Measurements from ENCODE around the gene TGFBR1.

Gene TGFBR1

DNA sequence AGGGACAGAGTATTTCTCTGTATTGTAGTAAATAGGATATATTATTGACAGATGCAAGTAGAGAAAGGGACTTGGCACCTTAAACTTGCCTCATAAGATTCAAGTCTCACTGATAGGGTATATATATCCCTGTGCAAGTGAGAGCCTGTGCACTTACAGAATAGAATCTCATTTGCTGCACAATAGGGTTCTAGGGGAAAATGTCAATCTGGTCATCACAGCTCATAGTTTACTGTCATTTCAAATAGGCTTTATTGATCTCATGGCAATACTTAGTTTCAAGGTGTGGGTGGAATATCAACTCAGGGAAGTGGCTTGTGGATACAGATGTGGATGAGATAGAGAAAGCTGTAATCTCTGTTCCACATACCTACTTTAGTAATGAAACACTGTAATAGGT lies 42.3 kb downstream of the TGFBR1 start:
- Histone ChIP-seq H2AFZ (ENCODE audit: low read length) (no peak overlapping the region), H3K36me3 (replicated peaks; ENCODE audit: insufficient read depth, low read length) (no peaks in the 10 kb centered on the region; the same call in 1 of the 2 replicates)
- TF ChIP-seq EZH2phosphoT487 (IDR thresholded peaks at IDR 0.05; ENCODE audit: low read length), result no peak
- TF ChIP-seq, protein P1, sequence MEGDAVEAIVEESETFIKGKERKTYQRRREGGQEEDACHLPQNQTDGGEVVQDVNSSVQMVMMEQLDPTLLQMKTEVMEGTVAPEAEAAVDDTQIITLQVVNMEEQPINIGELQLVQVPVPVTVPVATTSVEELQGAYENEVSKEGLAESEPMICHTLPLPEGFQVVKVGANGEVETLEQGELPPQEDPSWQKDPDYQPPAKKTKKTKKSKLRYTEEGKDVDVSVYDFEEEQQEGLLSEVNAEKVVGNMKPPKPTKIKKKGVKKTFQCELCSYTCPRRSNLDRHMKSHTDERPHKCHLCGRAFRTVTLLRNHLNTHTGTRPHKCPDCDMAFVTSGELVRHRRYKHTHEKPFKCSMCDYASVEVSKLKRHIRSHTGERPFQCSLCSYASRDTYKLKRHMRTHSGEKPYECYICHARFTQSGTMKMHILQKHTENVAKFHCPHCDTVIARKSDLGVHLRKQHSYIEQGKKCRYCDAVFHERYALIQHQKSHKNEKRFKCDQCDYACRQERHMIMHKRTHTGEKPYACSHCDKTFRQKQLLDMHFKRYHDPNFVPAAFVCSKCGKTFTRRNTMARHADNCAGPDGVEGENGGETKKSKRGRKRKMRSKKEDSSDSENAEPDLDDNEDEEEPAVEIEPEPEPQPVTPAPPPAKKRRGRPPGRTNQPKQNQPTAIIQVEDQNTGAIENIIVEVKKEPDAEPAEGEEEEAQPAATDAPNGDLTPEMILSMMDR (IDR thresholded peaks at IDR 0.05; ENCODE audit: low read length), result no peak
- TF ChIP-seq EZH2 (optimal IDR thresholded peaks at IDR 0.05; ENCODE audit: low read depth, low read length), result no peak

DNA sequence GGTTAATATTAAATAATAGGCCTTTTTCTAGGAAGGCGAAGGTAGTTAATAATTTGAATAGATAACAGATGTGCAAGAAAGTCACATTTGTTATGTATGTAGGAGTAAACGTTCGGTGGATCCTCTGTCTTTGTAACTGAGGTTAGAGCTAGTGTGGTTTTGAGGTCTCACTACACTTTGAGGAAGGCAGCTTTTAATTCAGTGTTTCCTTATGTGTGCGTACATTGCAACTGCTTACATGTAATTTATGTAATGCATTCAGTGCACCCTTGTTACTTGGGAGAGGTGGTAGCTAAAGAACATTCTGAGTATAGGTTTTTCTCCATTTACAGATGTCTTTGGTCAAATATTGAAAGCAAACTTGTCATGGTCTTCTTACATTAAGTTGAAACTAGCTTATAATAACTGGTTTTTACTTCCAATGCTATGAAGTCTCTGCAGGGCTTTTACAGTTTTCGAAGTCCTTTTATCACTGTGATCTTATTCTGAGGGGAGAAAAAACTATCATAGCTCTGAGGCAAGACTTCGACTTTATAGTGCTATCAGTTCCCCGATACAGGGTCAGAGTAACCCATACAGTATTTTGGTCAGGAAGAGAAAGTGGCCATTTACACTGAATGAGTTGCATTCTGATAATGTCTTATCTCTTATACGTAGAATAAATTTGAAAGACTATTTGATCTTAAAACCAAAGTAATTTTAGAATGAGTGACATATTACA lies 45.7 kb downstream of the TGFBR1 start:
- TF ChIP-seq, protein P1 (IDR thresholded peaks at IDR 0.05; ENCODE audit: low read length), result no peak
- Histone ChIP-seq H3K9me3 (replicated peaks; ENCODE audit: insufficient read depth, low read length) (no peaks in the 10 kb centered on the region), H3F3A (ENCODE audit: insufficient read depth, low read length) (no peaks in the 10 kb centered on the region), H4K20me1 (ENCODE audit: insufficient read depth, low read length) (no peaks in the 10 kb centered on the region), H3K4me3 (ENCODE audit: low read length) (no peak overlapping the region), H3K36me3 (replicated peaks; ENCODE audit: insufficient read depth, low read length) (no peaks in the 10 kb centered on the region), H3K9ac (ENCODE audit: low read length) (no peak overlapping the region), H3K9me2 (replicated peaks; ENCODE audit: insufficient read depth, low read length) (no peaks in the 10 kb centered on the region), H3K27ac (ENCODE audit: low read length) (no peak overlapping the region), H3K4me1 (ENCODE audit: low read length) (no peaks in the 10 kb centered on the region), H2AFZ (ENCODE audit: low read length) (no peak overlapping the region), H3K27me3 (replicated peaks; ENCODE audit: insufficient read depth, low read length) (no peaks in the 10 kb centered on the region), H3K4me2 (ENCODE audit: low read depth, low read length) (no peak overlapping the region), H3K79me2 (ENCODE audit: low read length) (no peaks in the 10 kb centered on the region)
- DNase-seq, result no peak

More for the DNA sequence above, 42.3 kb downstream of the TGFBR1 start:
- H3K4me3 ChIP-seq (ENCODE audit: low read length), result no peak overlapping the region
- no peak overlapping the region for H3K4me2 ChIP-seq (ENCODE audit: low read depth, low read length)
- H3K9ac ChIP-seq (ENCODE audit: low read length), result no peak overlapping the region
- H3K4me1 ChIP-seq (ENCODE audit: low read length), result no peaks in the 10 kb centered on the region
- no peaks in the 10 kb centered on the region for H3K27me3 ChIP-seq (replicated peaks; ENCODE audit: insufficient read depth, low read length)
- no peaks in the 10 kb centered on the region for H3F3A ChIP-seq (ENCODE audit: insufficient read depth, low read length)
- DNase-seq, result no peak
- no peaks in the 10 kb centered on the region for H3K9me3 ChIP-seq (replicated peaks; ENCODE audit: insufficient read depth, low read length)
- no peaks in the 10 kb centered on the region for H3K9me2 ChIP-seq (replicated peaks; ENCODE audit: insufficient read depth, low read length)
- no peaks in the 10 kb centered on the region for H4K20me1 ChIP-seq (ENCODE audit: insufficient read depth, low read length)
- no peaks in the 10 kb centered on the region for H3K79me2 ChIP-seq (ENCODE audit: low read length)
- H3K27ac ChIP-seq (ENCODE audit: low read length), result no peak overlapping the region

DNA sequence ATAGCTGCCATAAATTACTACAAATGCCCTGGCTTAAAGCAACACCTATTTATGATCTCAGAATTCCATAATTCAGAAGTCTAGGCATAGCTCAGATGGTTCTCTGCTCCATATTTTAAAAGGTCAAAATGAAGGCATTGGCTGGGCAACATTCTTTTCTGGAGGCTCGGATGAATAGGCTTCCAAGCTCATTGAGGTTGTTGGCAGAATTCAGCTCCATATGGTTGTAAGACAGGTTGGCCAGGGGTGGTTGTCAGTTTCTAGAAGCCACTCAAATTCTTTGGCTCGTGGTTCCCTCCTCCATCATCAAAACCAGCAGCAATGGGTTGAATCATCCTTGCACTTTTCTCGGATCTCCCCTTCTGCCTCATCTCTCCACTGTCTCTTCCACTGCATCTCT lies 49.4 kb downstream of the TGFBR1 start:
- no peak for DNase-seq
- Histone ChIP-seq H4K20me1 (ENCODE audit: insufficient read depth, low read length) (no peaks in the 10 kb centered on the region), H3K9ac (ENCODE audit: low read length) (no peak overlapping the region), H2AFZ (ENCODE audit: low read length) (no peak overlapping the region), H3K4me3 (ENCODE audit: low read length) (no peak overlapping the region), H3K36me3 (replicated peaks; ENCODE audit: insufficient read depth, low read length) (no peaks in the 10 kb centered on the region), H3K27me3 (replicated peaks; ENCODE audit: insufficient read depth, low read length) (no peaks in the 10 kb centered on the region), H3K9me2 (replicated peaks; ENCODE audit: insufficient read depth, low read length) (no peaks in the 10 kb centered on the region), H3K4me2 (ENCODE audit: low read depth, low read length) (no peak overlapping the region), H3K4me1 (ENCODE audit: low read length) (no peaks in the 10 kb centered on the region), H3F3A (ENCODE audit: insufficient read depth, low read length) (no peaks in the 10 kb centered on the region), H3K27ac (ENCODE audit: low read length) (no peak overlapping the region), H3K9me3 (replicated peaks; ENCODE audit: insufficient read depth, low read length) (no peaks in the 10 kb centered on the region), H3K79me2 (ENCODE audit: low read length) (no peaks in the 10 kb centered on the region)
- TF ChIP-seq EZH2 (optimal IDR thresholded peaks at IDR 0.05; ENCODE audit: low read depth, low read length), result no peak
- no peak for TF ChIP-seq EZH2phosphoT487 (IDR thresholded peaks at IDR 0.05; ENCODE audit: low read length)

DNA sequence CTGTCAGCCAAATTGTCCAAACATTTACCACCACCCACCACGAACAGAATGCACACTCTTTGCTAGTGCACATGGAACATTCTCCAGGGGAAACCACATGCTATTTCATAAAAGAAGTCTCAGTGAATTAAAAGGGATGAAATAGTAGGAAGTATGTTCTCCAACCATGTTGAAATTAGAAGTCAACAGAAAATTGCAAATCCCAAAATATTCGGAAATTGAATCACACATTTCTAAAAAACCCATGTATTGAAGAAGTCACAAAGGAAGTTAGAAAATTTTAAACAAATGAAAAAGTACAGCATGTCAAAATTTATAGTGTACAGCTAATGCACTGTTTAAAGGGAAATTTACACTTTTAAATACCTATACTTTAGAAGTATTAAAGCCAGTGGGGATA lies 50.8 kb downstream of the TGFBR1 start:
- no peak overlapping the region for H3K9ac ChIP-seq (ENCODE audit: low read length)
- DNase-seq, result no peak
- H3K79me2 ChIP-seq (ENCODE audit: low read length), result no peaks in the 10 kb centered on the region
- H3K4me2 ChIP-seq (ENCODE audit: low read depth, low read length), result no peak overlapping the region
- no peaks in the 10 kb centered on the region for H3K27me3 ChIP-seq (replicated peaks; ENCODE audit: insufficient read depth, low read length)
- no peak overlapping the region for H3K4me3 ChIP-seq (ENCODE audit: low read length)
- TF ChIP-seq EZH2 (optimal IDR thresholded peaks at IDR 0.05; ENCODE audit: low read depth, low read length), result no peak
- TF ChIP-seq, protein P1 (IDR thresholded peaks at IDR 0.05; ENCODE audit: low read length), result no peak
- TF ChIP-seq EZH2phosphoT487 (IDR thresholded peaks at IDR 0.05; ENCODE audit: low read length), result no peak
- no peaks in the 10 kb centered on the region for H3K9me3 ChIP-seq (replicated peaks; ENCODE audit: insufficient read depth, low read length)
- H3K9me2 ChIP-seq (replicated peaks; ENCODE audit: insufficient read depth, low read length), result no peaks in the 10 kb centered on the region
- no peaks in the 10 kb centered on the region for H3F3A ChIP-seq (ENCODE audit: insufficient read depth, low read length)
- H3K4me1 ChIP-seq (ENCODE audit: low read length), result no peaks in the 10 kb centered on the region
- no peak overlapping the region for H3K27ac ChIP-seq (ENCODE audit: low read length)
- H3K36me3 ChIP-seq (replicated peaks; ENCODE audit: insufficient read depth, low read length), result no peaks in the 10 kb centered on the region
- H2AFZ ChIP-seq (ENCODE audit: low read length), result no peak overlapping the region
- no peaks in the 10 kb centered on the region for H4K20me1 ChIP-seq (ENCODE audit: insufficient read depth, low read length)

All from MM.1S (cell line).